OCI-LY1 (cell line): ENCODE results near the gene HSF5.

Experiments used
- H2AFZ ChIP-seq: fragments of 200-600 bp; sonication (generic), shearing (Covaris generic); 2 replicates; pipeline ENCODE4 v1.6.0; 2014; ENCODE audit warnings: antibody characterized with exemption, mild to moderate bottlenecking, low read length
- H3F3A ChIP-seq: fragments of 200-600 bp; sonication (generic), shearing (Covaris generic); 2 replicates; pipeline ENCODE4 v1.6.0; 2014; ENCODE audit warnings: mild to moderate bottlenecking, antibody characterized with exemption, low read length, moderate library complexity; ENCODE audit not compliant: insufficient read depth
- H3K27ac ChIP-seq: fragments of 200-600 bp; sonication (generic); 2 replicates; pipeline ENCODE4 v1.5.1; 2014; ENCODE audit warnings: low read length, mixed run types, mild to moderate bottlenecking, low read depth; ENCODE audit not compliant: poor library complexity, severe bottlenecking
- H3K27me3 ChIP-seq: fragments of 200-600 bp; sonication (generic); 2 replicates; pipeline ENCODE4 v1.6.0; 2014; ENCODE audit warnings: antibody characterized with exemption, mild to moderate bottlenecking, low read length, moderate library complexity; ENCODE audit not compliant: insufficient read depth
- H3K36me3 ChIP-seq: fragments of 200-600 bp; sonication (generic); 2 replicates; pipeline ENCODE4 v1.6.1; 2014; ENCODE audit warnings: mild to moderate bottlenecking, antibody characterized with exemption, low read length, moderate library complexity, mixed read lengths; ENCODE audit not compliant: insufficient read depth
- H3K4me1 ChIP-seq: fragments of 200-600 bp; sonication (generic); 2 replicates; pipeline ENCODE4 v1.5.1; 2014; ENCODE audit warnings: mild to moderate bottlenecking, low read length, moderate library complexity; ENCODE audit not compliant: insufficient read depth, severe bottlenecking
- H3K4me2 ChIP-seq: fragments of 200-600 bp; sonication (generic), shearing (Covaris generic); 2 replicates; pipeline ENCODE4 v1.6.1; 2014; ENCODE audit warnings: low read length
- H3K4me3 ChIP-seq: fragments of 200-600 bp; sonication (generic); 2 replicates; pipeline ENCODE4 v1.5.1; 2014; ENCODE audit warnings: low read length, low read depth, mild to moderate bottlenecking, mixed read lengths; ENCODE audit not compliant: poor library complexity, severe bottlenecking
- H3K79me2 ChIP-seq: fragments of 200-600 bp; shearing (Covaris generic); 2 replicates; pipeline ENCODE4 v1.6.1; 2016; ENCODE audit warnings: mixed run types, low read length, mixed read lengths; ENCODE audit not compliant: insufficient read depth
- H3K9ac ChIP-seq: fragments of 200-600 bp; sonication (generic), shearing (Covaris generic); 2 replicates; pipeline ENCODE4 v1.6.1; 2014; ENCODE audit warnings: mild to moderate bottlenecking, low read length, mixed read lengths
- H3K9me2 ChIP-seq: fragments of 200-600 bp; sonication (generic), shearing (Covaris generic); 2 replicates; pipeline ENCODE4 v1.6.1; 2014; ENCODE audit warnings: low read depth, mild to moderate bottlenecking, low read length, mixed read lengths
- H3K9me3 ChIP-seq: fragments of 200-600 bp; shearing (Covaris generic); 2 replicates; pipeline ENCODE4 v1.6.1; 2014; ENCODE audit warnings: low read length, mixed read lengths
- H4K20me1 ChIP-seq: fragments of 200-600 bp; sonication (generic), shearing (Covaris generic); 2 replicates; pipeline ENCODE4 v1.6.0; 2016; ENCODE audit warnings: mild to moderate bottlenecking, low read length; ENCODE audit not compliant: insufficient read depth
- EZH2 ChIP-seq: fragments of 200-600 bp; sonication (generic), shearing (Covaris generic); IDR thresholded peaks from 2 replicates; pipeline ENCODE4 v1.8.0; 2017; ENCODE audit warnings: borderline replicate concordance, mixed run types, mild to moderate bottlenecking, antibody characterized with exemption, low read length, moderate library complexity, mixed read lengths
- TF ChIP-seq, protein P1 (sequence below): fragments of 200-600 bp; sonication (generic), shearing (Covaris generic); IDR thresholded peaks from 2 replicates; pipeline ENCODE4 v1.5.1; 2017; ENCODE audit warnings: mild to moderate bottlenecking, antibody characterized with exemption, low read length, moderate library complexity, mixed read lengths

The HSF5 gene

DNA sequence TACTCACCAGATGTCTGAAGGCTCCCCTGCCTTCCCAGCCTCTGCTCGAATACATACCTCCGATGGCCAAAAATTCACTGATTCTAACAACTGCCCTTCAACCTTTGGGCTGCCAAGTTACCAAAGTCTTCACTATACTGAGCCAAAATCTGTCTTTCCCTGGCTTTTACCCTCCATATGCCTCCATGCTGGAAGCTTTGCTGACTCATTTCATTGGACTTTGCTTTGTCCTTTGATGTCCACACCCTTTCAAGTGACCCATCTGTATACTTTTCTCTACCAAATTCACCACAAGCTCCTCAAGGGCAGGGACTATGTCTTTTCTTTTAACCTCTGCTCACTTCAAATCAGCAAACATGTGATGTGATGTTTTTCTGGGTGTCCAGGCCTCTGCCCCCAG lies 47.2 kb upstream of the HSF5 start:
- Histone ChIP-seq H3K79me2 (no peaks in the 10 kb centered on the region), H3F3A (no peaks in the 10 kb centered on the region), H3K4me1 (no peaks in the 10 kb centered on the region), H3K9me3 (no peaks in the 10 kb centered on the region), H2AFZ (no peak overlapping the region), H3K27ac (no peak overlapping the region), H3K36me3 (no peaks in the 10 kb centered on the region), H3K27me3 (peaks cover 13% of the 10 kb centered on the region), H3K4me3 (no peak overlapping the region), H3K9ac (no peak overlapping the region), H3K9me2 (no peaks in the 10 kb centered on the region), H4K20me1 (no peaks in the 10 kb centered on the region), H3K4me2 (no peak overlapping the region)
- TF ChIP-seq, protein P1, sequence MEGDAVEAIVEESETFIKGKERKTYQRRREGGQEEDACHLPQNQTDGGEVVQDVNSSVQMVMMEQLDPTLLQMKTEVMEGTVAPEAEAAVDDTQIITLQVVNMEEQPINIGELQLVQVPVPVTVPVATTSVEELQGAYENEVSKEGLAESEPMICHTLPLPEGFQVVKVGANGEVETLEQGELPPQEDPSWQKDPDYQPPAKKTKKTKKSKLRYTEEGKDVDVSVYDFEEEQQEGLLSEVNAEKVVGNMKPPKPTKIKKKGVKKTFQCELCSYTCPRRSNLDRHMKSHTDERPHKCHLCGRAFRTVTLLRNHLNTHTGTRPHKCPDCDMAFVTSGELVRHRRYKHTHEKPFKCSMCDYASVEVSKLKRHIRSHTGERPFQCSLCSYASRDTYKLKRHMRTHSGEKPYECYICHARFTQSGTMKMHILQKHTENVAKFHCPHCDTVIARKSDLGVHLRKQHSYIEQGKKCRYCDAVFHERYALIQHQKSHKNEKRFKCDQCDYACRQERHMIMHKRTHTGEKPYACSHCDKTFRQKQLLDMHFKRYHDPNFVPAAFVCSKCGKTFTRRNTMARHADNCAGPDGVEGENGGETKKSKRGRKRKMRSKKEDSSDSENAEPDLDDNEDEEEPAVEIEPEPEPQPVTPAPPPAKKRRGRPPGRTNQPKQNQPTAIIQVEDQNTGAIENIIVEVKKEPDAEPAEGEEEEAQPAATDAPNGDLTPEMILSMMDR = no peak
- TF ChIP-seq EZH2 = no peak

DNA sequence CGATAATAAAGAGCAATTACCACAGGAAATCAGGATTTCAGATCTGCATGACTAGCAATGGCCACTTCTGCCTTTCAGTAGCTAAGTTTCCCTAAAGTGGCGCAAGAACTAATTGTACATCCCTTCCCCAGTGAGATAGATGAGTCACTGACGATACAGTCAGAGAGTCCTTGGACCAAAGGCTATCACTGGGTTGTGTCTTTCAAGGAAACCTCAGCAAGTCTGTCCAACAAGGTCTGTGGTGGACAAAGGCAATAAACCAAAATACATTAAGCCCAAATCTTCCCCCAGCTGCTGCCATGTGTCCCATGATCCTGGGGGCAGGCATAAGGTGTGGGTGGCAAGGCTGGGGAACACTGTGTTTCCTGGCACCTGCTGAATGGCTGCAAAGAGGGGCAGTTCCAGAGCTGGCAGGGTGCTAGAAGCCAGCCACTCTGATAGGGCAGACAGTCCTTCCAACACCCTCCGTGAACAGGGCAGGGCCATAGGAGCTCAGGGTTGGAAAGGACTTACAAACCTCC lies 46.8 kb upstream of the HSF5 start:
- Histone ChIP-seq H2AFZ (no peak overlapping the region), H3K79me2 (no peaks in the 10 kb centered on the region), H3K27me3 (peaks cover 17% of the 10 kb centered on the region), H3K27ac (no peak overlapping the region), H3F3A (no peaks in the 10 kb centered on the region), H3K9me2 (no peaks in the 10 kb centered on the region), H3K9me3 (no peaks in the 10 kb centered on the region), H3K4me1 (no peaks in the 10 kb centered on the region), H3K4me3 (no peak overlapping the region), H4K20me1 (no peaks in the 10 kb centered on the region), H3K36me3 (no peaks in the 10 kb centered on the region), H3K9ac (no peak overlapping the region), H3K4me2 (no peak overlapping the region)
- TF ChIP-seq, protein P1 = no peak
- TF ChIP-seq EZH2 = no peak

DNA sequence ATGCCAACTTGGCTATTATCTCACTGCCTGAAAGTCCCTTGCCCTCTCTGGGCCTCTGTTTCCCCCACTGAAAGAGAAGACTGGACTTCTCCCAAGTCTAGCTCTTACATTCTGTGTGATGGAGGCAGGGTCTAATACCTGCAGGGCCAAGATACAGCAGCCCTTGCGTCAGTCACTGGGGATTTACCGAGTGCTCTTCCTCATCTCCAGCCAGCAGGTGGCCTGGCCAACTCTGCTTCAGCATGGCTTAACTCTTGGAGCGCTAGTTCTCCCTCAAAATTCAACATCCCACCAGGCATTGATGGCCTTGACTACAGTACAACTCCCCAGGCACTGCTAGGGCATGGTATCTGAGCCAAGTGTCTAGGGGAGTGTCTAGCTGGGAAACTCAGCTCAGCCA lies 46.1 kb upstream of the HSF5 start:
- no peaks in the 10 kb centered on the region for H3F3A ChIP-seq
- H3K4me3 ChIP-seq = no peak overlapping the region
- H3K9me2 ChIP-seq = no peaks in the 10 kb centered on the region
- H3K4me1 ChIP-seq = no peaks in the 10 kb centered on the region
- H3K36me3 ChIP-seq = no peaks in the 10 kb centered on the region
- H3K79me2 ChIP-seq = no peaks in the 10 kb centered on the region
- H3K27me3 ChIP-seq = peaks cover 21% of the 10 kb centered on the region
- TF ChIP-seq, protein P1 = no peak
- TF ChIP-seq EZH2 = no peak
- H4K20me1 ChIP-seq = no peaks in the 10 kb centered on the region
- no peak overlapping the region for H3K27ac ChIP-seq
- no peaks in the 10 kb centered on the region for H3K9me3 ChIP-seq
- no peak overlapping the region for H3K9ac ChIP-seq
- H3K4me2 ChIP-seq = no peak overlapping the region
- H2AFZ ChIP-seq = no peak overlapping the region
